HG02943 (cell line): ENCODE results near the gene STAT5A.
"Not testable (repeated sequence)": the region's sequence is repeated elsewhere in the genome, so short reads cannot be mapped to it uniquely, and the experiment has no call there.

Experiments
- ATAC-seq: cut with Tn5 transposase; IDR thresholded peaks from one replicate; pipeline ENCODE4 v1.9.1; 2021; ENCODE audit warnings: mild to moderate bottlenecking, low read depth, moderate library complexity; ENCODE audit not compliant: unreplicated experiment

The STAT5A gene

GRCh38 chr17:42287977-42288802, at the start of gene STAT5A:
Gene STAT5A, plus strand, starts transcription at chr17:42288498. Its CDS starts 914 bp downstream, at chr17:42289412.
- no peak for ATAC-seq

- ATAC-seq: not testable (repeated sequence)
Observed at GRCh38 chr17:42239576-42239975, 48.7 kb upstream of the STAT5A start.

DNA sequence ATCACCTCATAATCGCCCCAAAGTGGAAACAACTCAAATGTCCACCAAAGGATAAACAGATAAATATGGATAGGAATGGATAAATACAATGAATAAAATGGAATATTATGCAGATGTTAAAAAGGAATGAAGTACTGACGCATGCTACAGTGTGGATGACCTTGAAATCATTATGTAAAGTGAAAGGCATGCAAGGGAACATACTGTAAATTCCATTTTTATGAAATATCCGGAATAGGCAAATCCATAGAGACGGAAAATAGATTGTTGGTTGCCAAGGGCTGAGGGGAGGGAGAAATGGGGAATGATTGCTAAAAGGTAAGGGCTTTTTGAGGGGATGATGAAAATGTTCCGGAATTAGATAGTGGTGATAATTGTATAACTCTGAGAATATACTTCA, 48.1 kb upstream of the STAT5A start:
- ATAC-seq: no peak

GRCh38 chr17:42240863-42241262, 47.4 kb upstream of the STAT5A start:
- not testable (repeated sequence) for ATAC-seq

- ATAC-seq: no peak
Observed at GRCh38 chr17:42241871-42242270, 46.4 kb upstream of the STAT5A start.

GRCh38 chr17:42243493-42243982, 44.8 kb upstream of the STAT5A start:
- ATAC-seq: no peak

DNA sequence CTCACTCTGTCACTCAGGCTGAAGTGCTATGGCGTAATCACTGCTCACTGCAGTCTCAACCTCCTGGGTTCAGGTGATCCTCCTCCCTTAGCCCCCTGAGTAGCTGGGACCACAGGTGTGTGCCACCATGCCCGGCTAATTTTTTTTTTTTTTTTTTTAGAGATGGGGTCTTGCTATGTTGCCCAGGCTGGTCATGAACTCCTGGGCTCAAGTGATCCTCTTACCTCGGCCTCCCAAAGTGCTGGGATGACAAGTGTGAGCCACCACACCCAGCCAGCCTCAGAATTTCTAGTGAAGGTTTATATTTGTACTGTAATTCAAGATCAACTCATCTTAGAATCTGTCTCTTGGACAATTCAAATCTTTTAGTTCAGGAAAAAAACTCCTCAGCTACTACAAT, 44.2 kb upstream of the STAT5A start:
- not testable (repeated sequence) for ATAC-seq

DNA sequence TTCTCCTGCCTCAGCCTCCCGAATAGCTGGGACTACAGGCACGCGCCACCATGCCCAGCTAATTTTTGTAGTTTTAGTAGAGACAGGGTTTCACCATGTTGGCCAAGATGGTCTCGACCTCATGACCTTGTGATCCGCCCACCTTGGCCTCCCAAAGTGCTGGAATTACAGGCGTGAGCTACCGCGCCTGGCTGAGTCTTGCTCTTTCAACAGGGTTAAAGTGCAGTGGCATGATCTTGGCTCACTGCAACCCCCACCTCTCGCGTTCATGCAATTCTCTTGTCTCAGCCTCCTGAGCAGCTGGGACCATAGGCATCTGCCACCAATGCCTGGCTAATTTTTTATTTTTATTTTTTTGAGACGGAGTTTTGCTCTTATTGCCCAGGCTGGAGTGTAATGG, 43.1 kb upstream of the STAT5A start:
- not testable (repeated sequence) for ATAC-seq

DNA sequence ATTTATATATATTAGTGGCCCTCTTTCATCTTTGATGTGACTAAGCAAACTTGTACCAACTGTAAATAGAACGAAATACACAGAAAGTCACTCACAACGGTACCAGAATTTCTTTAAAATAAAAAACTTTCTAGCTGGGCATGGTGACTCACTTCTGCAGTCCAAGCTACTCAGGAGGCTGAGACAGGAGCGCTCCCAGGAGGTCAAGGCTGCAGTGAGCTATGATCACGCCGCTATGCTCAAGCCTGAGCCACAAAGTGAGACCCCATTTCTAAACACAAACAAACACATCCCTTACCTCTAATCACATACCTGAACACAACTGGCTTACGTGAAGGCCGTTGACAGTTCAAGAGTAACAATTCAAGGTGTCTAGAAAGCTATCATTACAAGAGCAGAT, 41.8 kb upstream of the STAT5A start:
- ATAC-seq: no peak

GRCh38 chr17:42247734-42248133, 40.6 kb upstream of the STAT5A start:
- no peak for ATAC-seq

DNA sequence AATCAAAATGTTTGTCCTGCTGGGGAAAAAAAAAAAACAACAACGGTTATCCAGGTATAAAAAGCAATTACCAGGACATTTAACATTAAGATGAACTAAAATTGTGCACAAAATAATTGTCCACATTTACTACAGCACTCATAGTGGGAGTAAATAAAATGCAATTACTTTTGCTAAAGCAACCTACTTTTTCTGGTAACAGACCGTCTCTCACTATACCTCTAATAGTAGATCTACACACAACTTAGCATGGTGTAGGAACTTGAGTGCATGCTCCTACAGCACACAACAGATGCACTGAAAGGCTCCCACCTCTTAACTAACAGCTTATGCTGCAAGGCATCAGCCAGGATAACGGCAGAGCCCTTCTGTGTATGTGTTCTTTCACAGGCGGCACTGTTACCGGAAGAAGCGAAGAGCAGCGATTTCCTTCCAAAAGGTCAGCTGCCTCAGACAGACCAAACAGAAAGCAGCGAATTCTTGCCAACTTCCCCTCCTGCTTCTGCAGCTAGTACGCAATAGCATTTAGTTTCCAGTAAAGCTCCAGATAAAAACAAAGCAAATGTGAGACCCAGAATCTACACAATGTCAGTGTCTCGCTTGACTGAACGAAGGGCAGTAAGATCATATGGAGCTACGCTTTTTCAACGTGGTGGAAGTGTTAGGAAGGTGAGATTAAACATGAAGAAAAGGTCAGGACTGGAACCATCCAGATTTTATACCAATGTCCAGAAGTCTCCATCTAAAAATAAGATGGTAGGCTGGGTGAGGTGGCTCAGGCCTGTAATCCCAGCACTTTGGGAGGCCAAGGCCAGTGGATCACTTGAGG, 39.7 kb upstream of the STAT5A start:
- no peak for ATAC-seq

GRCh38 chr17:42249681-42250446, 38.4 kb upstream of the STAT5A start:
- no peak for ATAC-seq

- ATAC-seq: no peak
Observed at GRCh38 chr17:42251115-42251514, 37.2 kb upstream of the STAT5A start.

DNA sequence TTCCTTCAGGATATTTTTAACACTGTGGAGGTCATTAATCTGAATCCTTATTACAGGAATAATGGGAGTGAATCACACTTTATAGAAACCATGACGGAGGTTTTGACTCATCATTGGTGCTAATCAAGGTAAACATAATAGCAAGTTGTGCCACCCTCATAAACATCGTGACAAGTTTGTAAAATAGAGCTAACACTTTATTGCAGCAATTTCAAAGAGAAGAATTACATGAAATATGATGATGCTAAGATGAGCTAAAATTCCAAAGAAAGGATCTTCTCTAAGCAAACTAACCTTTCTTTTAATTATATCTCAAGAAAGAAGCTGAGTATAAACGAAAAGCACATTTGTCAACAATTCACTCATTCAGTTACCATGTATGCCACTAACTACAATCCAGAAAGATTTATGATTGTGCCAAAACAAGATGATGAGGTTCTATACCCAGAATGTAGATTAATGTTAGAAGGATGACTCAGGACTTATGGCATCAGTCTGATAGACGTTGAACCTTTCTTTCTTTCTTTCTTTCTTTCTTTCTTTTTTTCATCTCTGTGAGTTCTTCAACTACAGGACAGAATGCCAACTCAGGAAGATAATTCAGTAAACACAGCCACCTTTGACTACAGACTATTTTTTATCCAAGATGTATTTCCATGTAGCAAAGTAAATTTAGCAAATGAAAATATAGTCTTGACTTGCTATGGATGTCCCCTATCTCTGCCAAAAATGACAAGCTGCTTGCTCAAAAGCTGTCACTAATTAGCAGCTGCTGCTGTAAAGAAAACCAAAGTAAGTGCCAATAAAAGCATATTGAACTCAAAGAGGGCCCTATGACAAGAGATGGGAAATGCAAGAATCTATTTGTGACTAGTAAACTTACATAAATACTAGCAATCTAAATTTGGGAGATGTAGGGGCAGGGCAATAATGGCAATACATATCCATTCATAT, 35.4 kb upstream of the STAT5A start:
- ATAC-seq: no peak

GRCh38 chr17:42253578-42253977, 34.7 kb upstream of the STAT5A start:
- ATAC-seq: no peak

DNA sequence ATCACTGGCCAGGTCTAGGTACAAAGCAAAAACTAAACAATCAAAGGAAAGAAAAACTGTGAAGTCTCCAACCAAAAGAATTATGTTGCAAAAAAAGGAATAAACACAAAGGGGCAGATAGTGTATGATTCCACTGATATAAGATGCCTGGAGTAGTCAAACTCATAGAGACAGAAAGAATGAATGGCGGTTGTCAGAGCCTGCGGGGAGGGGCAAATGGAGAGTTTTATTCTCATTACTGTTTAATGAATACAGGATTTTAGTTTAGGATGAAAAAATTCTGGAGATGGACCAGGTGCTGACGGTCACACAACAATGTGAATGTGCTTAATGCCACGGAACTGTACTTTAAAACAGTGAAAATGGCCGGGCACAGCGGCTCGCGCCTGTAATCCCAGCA, 32.9 kb upstream of the STAT5A start:
- ATAC-seq: no peak

GRCh38 chr17:42260318-42260717, 28.0 kb upstream of the STAT5A start:
- ATAC-seq: no peak

GRCh38 chr17:42264366-42264765, 23.9 kb upstream of the STAT5A start:
- ATAC-seq: not testable (repeated sequence)

DNA sequence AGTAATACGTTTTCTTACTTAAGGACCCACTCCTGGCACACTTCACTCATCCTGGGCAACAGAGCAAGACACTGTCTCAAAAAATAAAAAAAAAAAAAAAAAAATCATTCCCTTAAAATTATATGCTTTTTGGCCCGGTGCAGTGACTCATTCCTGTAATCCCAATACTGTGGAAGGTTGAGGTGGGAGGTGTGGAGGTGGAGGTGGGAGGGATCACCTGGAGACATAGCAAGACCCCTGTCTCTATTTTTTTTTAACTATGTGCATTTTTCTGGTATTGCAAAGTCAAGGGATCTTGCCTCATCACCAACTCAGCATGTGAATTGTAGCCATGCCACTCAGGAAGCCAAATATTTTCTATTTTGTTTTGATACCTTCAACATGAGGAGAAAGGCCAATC, 21.8 kb upstream of the STAT5A start:
- no peak for ATAC-seq
